HCT116 (cell line): ENCODE data around the gene ACTN1. TPM values are rescaled to one million over a fixed set of nuclear protein-coding genes. Genes with fewer than 3 reads are reported as not detected.

Source experiments
- ATAC-seq: fragments of 200-7000 bp; cut with Tn5 transposase; 2 replicates; pipeline ENCODE4 v1.9.1; 2020; ENCODE audit warnings: mild to moderate bottlenecking, moderate library complexity
- BruUV-seq: library from RNA; stranded (reverse); fragments of 400-500 nt; replicated peaks from 2 replicates; lab custom pipeline; 2021; lab: Mats Ljungman, UMichigan
- CTCF ChIA-PET: fragments of 300-600 bp; sonication (Branson Sonifier 250); formaldehyde crosslinking; loops from one replicate; lab custom pipeline; 2021; ENCODE audit warnings: antibody characterized with exemption; lab: Charles Lee
- POLR2A ChIA-PET: fragments of 300-600, 350-600 bp; sonication (Branson Sonifier 250); formaldehyde crosslinking; loops from one replicate; lab custom pipeline; 2021; ENCODE audit warnings: antibody characterized with exemption; lab: Charles Lee
- RAD21 ChIA-PET, 2 experiments: fragments of 300-600 bp; sonication (Branson Sonifier 250); formaldehyde crosslinking; loops; one replicate each; lab custom pipeline; 2023; ENCODE audit warnings: low total read pairs in 2 of 2; ENCODE audit not compliant: uncharacterized antibody in 2 of 2, unreplicated experiment in 2 of 2, low non-redundant PET in 1 of 2; lab: Charles Lee
- DNase-seq: peaks from one replicate; pipeline ENCODE4 v3.0.0-alpha.2; 2010; ENCODE audit warnings: low read depth, low spot score
- H2AFZ ChIP-seq: fragments of 200-600 bp; shearing (Covaris generic), sonication (generic); 2 replicates; pipeline ENCODE4 v1.6.1; 2017; ENCODE audit warnings: low read depth, mixed run types, mixed read lengths, antibody characterized with exemption, low read length; ENCODE audit not compliant: poor library complexity, severe bottlenecking
- H3K27ac ChIP-seq: 2 replicates; pipeline ENCODE4 v1.5.1; 2012; ENCODE audit warnings: low read depth, low read length
- H3K27me3 ChIP-seq: fragments of 200-600 bp; sonication (generic); 2 replicates; pipeline ENCODE4 v1.6.1; 2016; ENCODE audit warnings: mixed run types, low read length, mixed read lengths; ENCODE audit not compliant: insufficient read depth
- H3K36me3 ChIP-seq, 2 experiments: fragments of 200-500 bp in 1 of 2; fragments of 200-600 bp in 1 of 2; sonication (Bioruptor generic) in 1 of 2; sonication (generic) in 1 of 2; 2 replicates each; pipeline versions ENCODE4 v1.5.1 to v1.6.1; 2014 to 2016; ENCODE audit warnings: low read length in 2 of 2, inconsistent platforms in 1 of 2, mixed read lengths in 1 of 2, mixed run types in 1 of 2; ENCODE audit not compliant: insufficient read depth in 2 of 2, control insufficient read depth in 1 of 2
- H3K4me1 ChIP-seq, 2 experiments: fragments of 200-600 bp in 1 of 2; sonication (generic) in 1 of 2; 2 replicates each; pipeline versions ENCODE4 v1.5.1 to v1.6.1; 2012 to 2017; ENCODE audit warnings: low read length in 2 of 2, inconsistent platforms in 1 of 2, mild to moderate bottlenecking in 1 of 2, mixed read lengths in 1 of 2, mixed run types in 1 of 2, moderate library complexity in 1 of 2; ENCODE audit not compliant: insufficient read depth in 2 of 2, control insufficient read depth in 1 of 2
- H3K4me2 ChIP-seq: fragments of 200-600 bp; sonication (generic); 2 replicates; pipeline ENCODE4 v1.6.1; 2017; ENCODE audit warnings: mixed run types, low read length, mixed read lengths
- H3K4me3 ChIP-seq, 2 experiments: fragments of 200-600 bp in 1 of 2; sonication (generic) in 1 of 2; replicated peaks in 1 of 2; 2 replicates each; pipeline ENCODE4 v1.5.1; 2011 to 2016; ENCODE audit warnings: low read length in 2 of 2, control low read depth in 1 of 2, low read depth in 1 of 2, mild to moderate bottlenecking in 1 of 2, mixed read lengths in 1 of 2, mixed run types in 1 of 2
- H3K79me2 ChIP-seq: fragments of 200-600 bp; sonication (generic); 2 replicates; pipeline ENCODE4 v1.6.1; 2017; ENCODE audit warnings: mild to moderate bottlenecking, mixed run types, low read length, moderate library complexity, mixed read lengths; ENCODE audit not compliant: insufficient read depth
- H3K9ac ChIP-seq: fragments of 200-600 bp; sonication (generic); 2 replicates; pipeline ENCODE4 v1.6.1; 2016; ENCODE audit warnings: low read length, mixed read lengths
- H3K9me2 ChIP-seq: fragments of 200-600 bp; sonication (generic), shearing (Covaris generic); 2 replicates; pipeline ENCODE4 v1.6.1; 2017; ENCODE audit warnings: mixed run types, mild to moderate bottlenecking, moderate library complexity; ENCODE audit not compliant: insufficient read depth
- H3K9me3 ChIP-seq, 2 experiments: fragments of 200-500 bp in 1 of 2; fragments of 200-600 bp in 1 of 2; sonication (Bioruptor generic) in 1 of 2; sonication (generic) in 1 of 2; 2 replicates each; pipeline ENCODE4 v1.6.1; 2014 to 2017; ENCODE audit warnings: low read length in 2 of 2, mixed read lengths in 2 of 2, inconsistent platforms in 1 of 2, low read depth in 1 of 2, mild to moderate bottlenecking in 1 of 2, mixed run types in 1 of 2, moderate library complexity in 1 of 2; ENCODE audit not compliant: control insufficient read depth in 1 of 2, insufficient read depth in 1 of 2
- H4K20me1 ChIP-seq: fragments of 200-600 bp; sonication (generic), shearing (Covaris generic); 2 replicates; pipeline ENCODE4 v1.6.1; 2017; ENCODE audit warnings: mixed run types, mild to moderate bottlenecking, moderate library complexity; ENCODE audit not compliant: insufficient read depth
- CBX3 ChIP-seq: IDR thresholded peaks from 2 replicates; pipeline ENCODE4 v1.6.1; 2012; ENCODE audit warnings: low read depth
- CEBPB ChIP-seq: IDR thresholded peaks from 2 replicates; pipeline ENCODE4 v1.6.1; 2012; ENCODE audit warnings: low read depth
- EGR1 ChIP-seq: IDR thresholded peaks from 2 replicates; pipeline ENCODE4 v1.6.1; 2012; ENCODE audit warnings: low read depth
- ELF1 ChIP-seq: IDR thresholded peaks from 2 replicates; pipeline ENCODE4 v1.6.1; 2012; ENCODE audit warnings: low read depth, borderline replicate concordance
- EZH2phosphoT487 ChIP-seq: fragments of 200-600 bp; IDR thresholded peaks from 2 replicates; pipeline ENCODE4 v1.6.1; 2018; ENCODE audit warnings: antibody characterized with exemption, borderline replicate concordance
- FOSL1 ChIP-seq: IDR thresholded peaks from 2 replicates; pipeline ENCODE4 v1.6.1; 2012; ENCODE audit warnings: low read depth
- POLR2A ChIP-seq: IDR thresholded peaks from 2 replicates; pipeline ENCODE4 v1.7.0; 2011; ENCODE audit warnings: borderline replicate concordance; ENCODE audit not compliant: insufficient read depth, insufficient read length; ENCODE audit errors: extremely low read depth
- RAD21 ChIP-seq: IDR thresholded peaks from 2 replicates; pipeline ENCODE4 v1.6.1; 2012; ENCODE audit warnings: low read depth, mild to moderate bottlenecking
- SIN3A ChIP-seq: IDR thresholded peaks from 2 replicates; pipeline ENCODE4 v1.6.1; 2012; ENCODE audit warnings: low read depth
- TCF7L2 ChIP-seq: IDR thresholded peaks from 2 replicates; pipeline ENCODE4 v1.7.0; 2011; ENCODE audit warnings: borderline replicate concordance, inconsistent platforms; ENCODE audit not compliant: insufficient read depth, insufficient read length; ENCODE audit errors: extremely low read depth
- ZBTB33 ChIP-seq: IDR thresholded peaks from 2 replicates; pipeline ENCODE4 v1.6.1; 2011; ENCODE audit warnings: mild to moderate bottlenecking, low read length, moderate library complexity; ENCODE audit not compliant: insufficient replicate concordance; ENCODE audit errors: extremely low read depth
- ZFX ChIP-seq: fragments of 450-650 bp; IDR thresholded peaks from 2 replicates; pipeline ENCODE4 v1.6.1; 2017
- intact Hi-C: fragments of 100-400 bp; cut with micrococcal nuclease; formaldehyde crosslinking; loops from 2 replicates; pipeline ENCODE4 v1.10.0; 2022
- total RNA-seq: library from RNA; stranded (reverse); gene quantifications from one replicate; pipeline ENCODE4 v1.2.1, GENCODE V29; 2021; ENCODE audit not compliant: unreplicated experiment
- TF ChIP-seq, protein P1 (sequence below): IDR thresholded peaks from 2 replicates; pipeline ENCODE4 v1.6.1; 2012
- TF ChIP-seq, protein P2 (sequence below), 3 experiments: fragments of 200-600 bp in 1 of 3; sonication (generic) in 1 of 3; IDR thresholded peaks in 2 of 3; conservative IDR thresholded peaks in 1 of 3; 2 replicates each; pipeline ENCODE4 v1.5.1; 2012 to 2017; ENCODE audit warnings: low read depth in 2 of 3, low read length in 2 of 3, antibody characterized with exemption in 1 of 3, borderline replicate concordance in 1 of 3, control low read depth in 1 of 3, mild to moderate bottlenecking in 1 of 3, mixed read lengths in 1 of 3, mixed run types in 1 of 3, moderate library complexity in 1 of 3; ENCODE audit not compliant: insufficient read depth in 1 of 3
- TF ChIP-seq, protein P3 (sequence below): IDR thresholded peaks from 2 replicates; pipeline ENCODE4 v1.6.1; 2012; ENCODE audit warnings: low read depth

Gene ACTN1
- total RNA-seq, 1 experiment from 2014 or later: 123 TPM

DNA sequence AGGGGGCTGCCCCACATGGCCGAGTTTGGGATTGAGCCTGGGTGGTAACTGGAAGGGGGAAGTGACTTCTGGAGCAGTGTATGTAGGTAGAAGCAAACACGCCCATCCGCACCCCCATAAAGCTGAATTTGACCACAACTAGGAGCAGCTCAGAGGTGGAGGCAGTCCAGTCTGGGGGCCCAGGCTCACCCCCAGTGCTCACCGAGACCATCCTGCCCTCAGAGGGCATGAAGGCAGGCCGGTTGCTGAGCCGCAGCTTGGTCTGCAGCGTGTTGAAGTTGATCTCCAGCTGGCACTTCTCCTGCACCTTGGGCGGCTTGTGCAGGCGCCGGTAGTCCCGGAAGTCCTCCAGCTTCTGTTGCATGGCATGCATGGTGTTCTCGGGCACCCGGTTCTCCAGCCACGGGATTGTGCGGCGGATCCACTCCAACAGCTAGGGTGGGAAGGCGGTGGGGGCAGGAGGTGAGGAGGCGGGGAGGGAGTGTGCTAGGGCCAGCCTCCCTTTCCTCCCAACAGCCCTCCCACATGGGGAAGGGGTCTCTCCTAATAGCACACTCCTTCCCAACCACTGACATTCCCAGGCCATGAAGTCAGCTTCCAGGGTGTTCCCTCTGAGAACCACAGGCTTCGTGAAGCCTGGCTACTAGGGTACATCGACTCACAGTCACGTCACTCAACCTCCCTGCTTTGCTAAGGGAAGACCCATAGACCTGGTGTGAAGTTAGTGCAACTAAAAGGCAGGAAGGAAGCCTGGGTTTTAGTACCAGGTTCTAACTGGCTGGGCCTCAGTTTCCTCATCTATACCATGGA lies 87.0 kb downstream of the ACTN1 start:
- DNase-seq: no peak
- POLR2A ChIA-PET: interaction anchor here (0.5 kb wide), 1 partner anchor 256 kb away, joined by 3 read pairs; no protein-coding TSS in a partner anchor
- peaks cover 44 to 45% of the 10 kb centered on the region in 2 experiments; a peak in 3 of 4 replicates for H3K36me3 ChIP-seq
- H3K9me2 ChIP-seq: no peaks in the 10 kb centered on the region
- CTCF ChIA-PET: no interaction called here
- BruUV-seq: no TSS peak
- H2AFZ ChIP-seq: no peak overlapping the region
- intact Hi-C loops: no loop called here
- H3K9me3 ChIP-seq: no peaks in the 10 kb centered on the region
- H3K4me2 ChIP-seq: no peak overlapping the region
- no peak for ATAC-seq
- H3K27ac ChIP-seq: no peak overlapping the region
- no peaks in the 10 kb centered on the region for H4K20me1 ChIP-seq
- no peak overlapping the region for H3K9ac ChIP-seq
- H3K79me2 ChIP-seq: no peaks in the 10 kb centered on the region
- no peak overlapping the region for H3K4me3 ChIP-seq
- RAD21 ChIA-PET: no interaction called here
- TF ChIP-seq, protein P1, sequence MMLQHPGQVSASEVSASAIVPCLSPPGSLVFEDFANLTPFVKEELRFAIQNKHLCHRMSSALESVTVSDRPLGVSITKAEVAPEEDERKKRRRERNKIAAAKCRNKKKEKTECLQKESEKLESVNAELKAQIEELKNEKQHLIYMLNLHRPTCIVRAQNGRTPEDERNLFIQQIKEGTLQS: no peak
- no peak for TF ChIP-seq ZFX
- TF ChIP-seq CBX3: no peak
- TF ChIP-seq EZH2phosphoT487: no peak
- TF ChIP-seq, protein P2, sequence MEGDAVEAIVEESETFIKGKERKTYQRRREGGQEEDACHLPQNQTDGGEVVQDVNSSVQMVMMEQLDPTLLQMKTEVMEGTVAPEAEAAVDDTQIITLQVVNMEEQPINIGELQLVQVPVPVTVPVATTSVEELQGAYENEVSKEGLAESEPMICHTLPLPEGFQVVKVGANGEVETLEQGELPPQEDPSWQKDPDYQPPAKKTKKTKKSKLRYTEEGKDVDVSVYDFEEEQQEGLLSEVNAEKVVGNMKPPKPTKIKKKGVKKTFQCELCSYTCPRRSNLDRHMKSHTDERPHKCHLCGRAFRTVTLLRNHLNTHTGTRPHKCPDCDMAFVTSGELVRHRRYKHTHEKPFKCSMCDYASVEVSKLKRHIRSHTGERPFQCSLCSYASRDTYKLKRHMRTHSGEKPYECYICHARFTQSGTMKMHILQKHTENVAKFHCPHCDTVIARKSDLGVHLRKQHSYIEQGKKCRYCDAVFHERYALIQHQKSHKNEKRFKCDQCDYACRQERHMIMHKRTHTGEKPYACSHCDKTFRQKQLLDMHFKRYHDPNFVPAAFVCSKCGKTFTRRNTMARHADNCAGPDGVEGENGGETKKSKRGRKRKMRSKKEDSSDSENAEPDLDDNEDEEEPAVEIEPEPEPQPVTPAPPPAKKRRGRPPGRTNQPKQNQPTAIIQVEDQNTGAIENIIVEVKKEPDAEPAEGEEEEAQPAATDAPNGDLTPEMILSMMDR (IDR thresholded peaks at IDR 0.05 in 2 of 3, conservative IDR thresholded peaks at IDR 0.05 in 1 of 3; ENCODE audit: borderline replicate concordance in 1 of 3, insufficient read depth in 1 of 3, low read depth in 2 of 3, low read length in 2 of 3): no peak
- no peak for TF ChIP-seq SIN3A
- TF ChIP-seq POLR2A: no peak
- no peak for TF ChIP-seq RAD21
- no peak for TF ChIP-seq ELF1
- no peak for TF ChIP-seq ZBTB33
- TF ChIP-seq FOSL1: no peak
- no peak for TF ChIP-seq CEBPB
- TF ChIP-seq, protein P3, sequence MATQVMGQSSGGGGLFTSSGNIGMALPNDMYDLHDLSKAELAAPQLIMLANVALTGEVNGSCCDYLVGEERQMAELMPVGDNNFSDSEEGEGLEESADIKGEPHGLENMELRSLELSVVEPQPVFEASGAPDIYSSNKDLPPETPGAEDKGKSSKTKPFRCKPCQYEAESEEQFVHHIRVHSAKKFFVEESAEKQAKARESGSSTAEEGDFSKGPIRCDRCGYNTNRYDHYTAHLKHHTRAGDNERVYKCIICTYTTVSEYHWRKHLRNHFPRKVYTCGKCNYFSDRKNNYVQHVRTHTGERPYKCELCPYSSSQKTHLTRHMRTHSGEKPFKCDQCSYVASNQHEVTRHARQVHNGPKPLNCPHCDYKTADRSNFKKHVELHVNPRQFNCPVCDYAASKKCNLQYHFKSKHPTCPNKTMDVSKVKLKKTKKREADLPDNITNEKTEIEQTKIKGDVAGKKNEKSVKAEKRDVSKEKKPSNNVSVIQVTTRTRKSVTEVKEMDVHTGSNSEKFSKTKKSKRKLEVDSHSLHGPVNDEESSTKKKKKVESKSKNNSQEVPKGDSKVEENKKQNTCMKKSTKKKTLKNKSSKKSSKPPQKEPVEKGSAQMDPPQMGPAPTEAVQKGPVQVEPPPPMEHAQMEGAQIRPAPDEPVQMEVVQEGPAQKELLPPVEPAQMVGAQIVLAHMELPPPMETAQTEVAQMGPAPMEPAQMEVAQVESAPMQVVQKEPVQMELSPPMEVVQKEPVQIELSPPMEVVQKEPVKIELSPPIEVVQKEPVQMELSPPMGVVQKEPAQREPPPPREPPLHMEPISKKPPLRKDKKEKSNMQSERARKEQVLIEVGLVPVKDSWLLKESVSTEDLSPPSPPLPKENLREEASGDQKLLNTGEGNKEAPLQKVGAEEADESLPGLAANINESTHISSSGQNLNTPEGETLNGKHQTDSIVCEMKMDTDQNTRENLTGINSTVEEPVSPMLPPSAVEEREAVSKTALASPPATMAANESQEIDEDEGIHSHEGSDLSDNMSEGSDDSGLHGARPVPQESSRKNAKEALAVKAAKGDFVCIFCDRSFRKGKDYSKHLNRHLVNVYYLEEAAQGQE: no peak
- TF ChIP-seq EGR1: no peak
- TF ChIP-seq TCF7L2: no peak
- no peaks in the 10 kb centered on the region for H3K4me1 ChIP-seq
- no peaks in the 10 kb centered on the region for H3K27me3 ChIP-seq
